DOHH2 (cell line): ENCODE results near the gene DGAT2.

Experiments
- H3F3A ChIP-seq: fragments of 200-600 bp; sonication (generic), shearing (Covaris generic); 2 replicates; pipeline ENCODE4 v1.6.0; 2016; ENCODE audit warnings: antibody characterized with exemption, mild to moderate bottlenecking; ENCODE audit not compliant: control insufficient read depth, insufficient read depth
- H3K27ac ChIP-seq: fragments of 200-600 bp; sonication (generic); 2 replicates; pipeline ENCODE4 v1.5.1; 2014; ENCODE audit warnings: low read depth, mild to moderate bottlenecking, low read length, moderate library complexity
- H3K27me3 ChIP-seq: fragments of 200-600 bp; sonication (generic); 2 replicates; pipeline ENCODE4 v1.6.1; 2014; ENCODE audit warnings: mild to moderate bottlenecking, low read length, mixed read lengths; ENCODE audit not compliant: control insufficient read depth
- H3K36me3 ChIP-seq: fragments of 200-600 bp; sonication (generic); 2 replicates; pipeline ENCODE4 v1.6.1; 2014; ENCODE audit warnings: mild to moderate bottlenecking, low read length, moderate library complexity, mixed read lengths; ENCODE audit not compliant: control insufficient read depth
- H3K4me1 ChIP-seq: fragments of 200-600 bp; sonication (generic); 2 replicates; pipeline ENCODE4 v1.6.1; 2014; ENCODE audit warnings: mild to moderate bottlenecking, low read length, mixed read lengths; ENCODE audit not compliant: control insufficient read depth
- H3K4me2 ChIP-seq: fragments of 200-600 bp; sonication (generic); 2 replicates; pipeline ENCODE4 v1.6.0; 2014; ENCODE audit warnings: mild to moderate bottlenecking, low read length, moderate library complexity
- H3K4me3 ChIP-seq: fragments of 200-600 bp; sonication (generic); 2 replicates; pipeline ENCODE4 v1.5.1; 2014; ENCODE audit warnings: mild to moderate bottlenecking, low read length, mixed read lengths
- H3K79me2 ChIP-seq: fragments of 200-600 bp; sonication (generic); 2 replicates; pipeline ENCODE4 v1.6.1; 2014; ENCODE audit warnings: mild to moderate bottlenecking, low read length, mixed read lengths; ENCODE audit not compliant: control insufficient read depth
- H3K9me2 ChIP-seq: fragments of 200-600 bp; sonication (generic); replicated peaks from 2 replicates; pipeline ENCODE4 v1.6.1; 2014; ENCODE audit warnings: mild to moderate bottlenecking, low read length, mixed read lengths; ENCODE audit not compliant: control insufficient read depth
- H3K9me3 ChIP-seq: fragments of 200-600 bp; sonication (generic); 2 replicates; pipeline ENCODE4 v1.6.1; 2014; ENCODE audit warnings: antibody characterized with exemption, low read length, mixed read lengths; ENCODE audit not compliant: control insufficient read depth, insufficient read depth
- H4K20me1 ChIP-seq: fragments of 200-600 bp; sonication (generic); 2 replicates; pipeline ENCODE4 v1.6.0; 2014; ENCODE audit warnings: low read depth, mild to moderate bottlenecking, antibody characterized with exemption, low read length, moderate library complexity; ENCODE audit not compliant: control insufficient read depth, insufficient read depth
- CTCF ChIP-seq: fragments of 200-600 bp; sonication (generic); IDR thresholded peaks from one replicate; pipeline ENCODE4 v1.5.1; 2014; ENCODE audit warnings: antibody characterized with exemption, mild to moderate bottlenecking, low read depth, low read length; ENCODE audit not compliant: poor library complexity, severe bottlenecking
- EZH2phosphoT487 ChIP-seq: fragments of 200-600 bp; sonication (generic); IDR thresholded peaks from 2 replicates; pipeline ENCODE4 v1.6.1; 2017; ENCODE audit warnings: borderline replicate concordance, mild to moderate bottlenecking, antibody characterized with exemption, low read length, moderate library complexity, mixed read lengths

DGAT2 gene

GRCh38 chr11:75815345-75816168 is 47.0 kb downstream of the DGAT2 start:
- H3K4me2 ChIP-seq: peak overlapping the region; percentile 75

GRCh38 chr11:75816561-75817239 is 48.1 kb downstream of the DGAT2 start:
- Histone ChIP-seq H3K9me2 (no peaks in the 10 kb centered on the region), H4K20me1 (no peaks in the 10 kb centered on the region), H3K4me2 (peak overlapping the region; percentile 75), H3K36me3 (peaks cover 58% of the 10 kb centered on the region), H3K9me3 (no peaks in the 10 kb centered on the region), H3K27me3 (no peaks in the 10 kb centered on the region), H3K27ac (peak overlapping the region; percentile 99), H3K79me2 (peaks cover 88% of the 10 kb centered on the region), H3K4me1 (peaks cover 68% of the 10 kb centered on the region), H3K4me3 (peak overlapping the region; percentile 98), H3F3A (peaks cover 9% of the 10 kb centered on the region)
- TF ChIP-seq EZH2phosphoT487: no peak
- TF ChIP-seq CTCF: no peak

More at GRCh38 chr11:75815345-75816168, 47.0 kb downstream of the DGAT2 start:
- TF ChIP-seq CTCF (peak; percentile 11), EZH2phosphoT487 (no peak)
- Histone ChIP-seq H3K27me3 (no peaks in the 10 kb centered on the region), H3K9me2 (no peaks in the 10 kb centered on the region), H3F3A (peaks cover 7% of the 10 kb centered on the region), H3K36me3 (peaks cover 48% of the 10 kb centered on the region), H3K4me1 (peaks cover 68% of the 10 kb centered on the region), H3K79me2 (peaks cover 84% of the 10 kb centered on the region), H4K20me1 (no peaks in the 10 kb centered on the region), H3K4me3 (peak overlapping the region; percentile 98), H3K27ac (peak overlapping the region; percentile 99), H3K9me3 (no peaks in the 10 kb centered on the region)

GRCh38 chr11:75820645-75821044 is 52.1 kb downstream of the DGAT2 start:
- peaks cover 40% of the 10 kb centered on the region for H3F3A ChIP-seq
- H3K79me2 ChIP-seq: peaks cover 92% of the 10 kb centered on the region
- no peaks in the 10 kb centered on the region for H3K9me2 ChIP-seq
- H3K36me3 ChIP-seq: peaks cover 83% of the 10 kb centered on the region
- no peaks in the 10 kb centered on the region for H3K27me3 ChIP-seq
- H3K27ac ChIP-seq: peak overlapping the region; percentile 99
- TF ChIP-seq CTCF (no peak), EZH2phosphoT487 (no peak)
- H4K20me1 ChIP-seq: no peaks in the 10 kb centered on the region
- peak overlapping the region; percentile 75 for H3K4me2 ChIP-seq
- H3K9me3 ChIP-seq: no peaks in the 10 kb centered on the region
- H3K4me1 ChIP-seq: peaks cover 76% of the 10 kb centered on the region
- peak overlapping the region; percentile 60 for H3K4me3 ChIP-seq
